Liver (tissue), 3 donors: ENCODE data around the gene MYG1.

Source experiments
- CTCF ChIP-seq: fragments of 150-350 bp; IDR thresholded peaks from 2 replicates; pipeline ENCODE4 v1.5.1; 2017; ENCODE audit warnings: improper control_type of control experiment, low read depth, low read length; ENCODE audit not compliant: missing input control
- EGR1 ChIP-seq, 2 donors: IDR thresholded peaks; 2 replicates each; pipeline ENCODE4 v1.6.1; 2016 to 2018; ENCODE audit warnings: antibody characterized with exemption in 2 of 2, low read depth in 2 of 2
- GABPA ChIP-seq, 2 donors: IDR thresholded peaks in 1 of 2; conservative IDR thresholded peaks in 1 of 2; 2 replicates each; pipeline ENCODE4 v1.6.1; 2016; ENCODE audit warnings: antibody characterized with exemption in 2 of 2, mild to moderate bottlenecking in 1 of 2, moderate library complexity in 1 of 2
- RAD21 ChIP-seq, 2 donors: IDR thresholded peaks; 2 replicates each; pipeline ENCODE4 v1.6.1; 2016; ENCODE audit warnings: antibody characterized with exemption in 2 of 2, mild to moderate bottlenecking in 2 of 2
- RXRA ChIP-seq, 2 donors: IDR thresholded peaks; 2 replicates each; pipeline ENCODE4 v1.6.1; 2017 to 2018; ENCODE audit warnings: antibody characterized with exemption in 2 of 2, mild to moderate bottlenecking in 1 of 2
- TAF1 ChIP-seq: conservative IDR thresholded peaks from 2 replicates; pipeline ENCODE4 v1.6.1; 2016; ENCODE audit warnings: antibody characterized with exemption, mild to moderate bottlenecking
- YY1 ChIP-seq: IDR thresholded peaks from 2 replicates; pipeline ENCODE4 v1.6.1; 2016; ENCODE audit warnings: antibody characterized with exemption, mild to moderate bottlenecking
- donor health status: healthy.
- donor health status: healthy.

GRCh38 chr12:53327435-53328042, 28.0 kb downstream of the MYG1 start:
- TF ChIP-seq RAD21 (IDR thresholded peaks at IDR 0.05): peak; percentile 60 to 64
- no peak for TF ChIP-seq GABPA (IDR thresholded peaks at IDR 0.05 in 1 of 2, conservative IDR thresholded peaks at IDR 0.05 in 1 of 2)
- TF ChIP-seq CTCF: peak; percentile 27
- TF ChIP-seq RXRA (IDR thresholded peaks at IDR 0.05): peak in 1 of 2 donors; percentile 14
- TF ChIP-seq TAF1: no peak
- TF ChIP-seq EGR1 (IDR thresholded peaks at IDR 0.05; ENCODE audit: low read depth in 2 of 2): no peak
- no peak for TF ChIP-seq YY1
